Prostate gland (tissue), 2 donors: ENCODE results near the gene UBE2D4. TPM values are rescaled to one million over a fixed set of nuclear protein-coding genes. Genes with fewer than 3 reads are reported as not detected.
"Not testable (repeated sequence)": the region's sequence is repeated elsewhere in the genome, so short reads cannot be mapped to it uniquely, and the experiment has no call there.

Experiments used
- DNase-seq: peaks from one replicate; pipeline ENCODE4 v3.0.0-alpha.2; 2019; ENCODE audit warnings: low spot score
- H3K27ac ChIP-seq, 2 donors: fragments of 200-600 bp; sonication (generic); 2 replicates each; pipeline ENCODE4 v1.5.1; 2017 to 2019
- H3K27me3 ChIP-seq: fragments of 200-600 bp; sonication (generic); replicated peaks from 2 replicates; pipeline ENCODE4 v1.5.1; 2019; ENCODE audit not compliant: insufficient read depth
- H3K36me3 ChIP-seq, 2 donors: fragments of 200-600 bp; sonication (generic); 1 replicate in 1 of 2; 2 replicates in 1 of 2; pipeline versions ENCODE4 v1.5.1 to v1.8.1; 2017 to 2019
- H3K4me1 ChIP-seq: fragments of 200-600 bp; sonication (generic); replicated peaks from 2 replicates; pipeline ENCODE4 v1.5.1; 2019
- H3K4me3 ChIP-seq, 2 donors: fragments of 200-600 bp; sonication (generic); 2 replicates each; pipeline ENCODE4 v1.5.1; 2017 to 2019
- H3K9me3 ChIP-seq: fragments of 200-600 bp; sonication (generic); 2 replicates; pipeline ENCODE4 v1.5.1; 2017
- POLR2AphosphoS5 ChIP-seq: sonication (generic); formaldehyde crosslinking; IDR thresholded peaks from one replicate; pipeline ENCODE4 v1.6.1; 2017; ENCODE audit warnings: antibody characterized with exemption
- WGBS: methylation state at CpG from one replicate; pipeline ENCODE4 v1.1.5; 2018; 5-methylcytosine and 5-hydroxymethylcytosine counted together
- intact Hi-C: fragments of 100-400 bp; cut with DNase I; formaldehyde crosslinking; loops from one replicate; pipeline ENCODE4 v1.14.2; 2022
- total RNA-seq, 2 donors: library from RNA; depleted of rRNA; stranded (reverse); fragments of >200 nt; gene quantifications; one replicate each; pipeline ENCODE4 v1.1.0, GENCODE V29; 2016

The UBE2D4 gene
- total RNA-seq, 2 donors from 2014 or later: 17.3 to 22.0 TPM

DNA sequence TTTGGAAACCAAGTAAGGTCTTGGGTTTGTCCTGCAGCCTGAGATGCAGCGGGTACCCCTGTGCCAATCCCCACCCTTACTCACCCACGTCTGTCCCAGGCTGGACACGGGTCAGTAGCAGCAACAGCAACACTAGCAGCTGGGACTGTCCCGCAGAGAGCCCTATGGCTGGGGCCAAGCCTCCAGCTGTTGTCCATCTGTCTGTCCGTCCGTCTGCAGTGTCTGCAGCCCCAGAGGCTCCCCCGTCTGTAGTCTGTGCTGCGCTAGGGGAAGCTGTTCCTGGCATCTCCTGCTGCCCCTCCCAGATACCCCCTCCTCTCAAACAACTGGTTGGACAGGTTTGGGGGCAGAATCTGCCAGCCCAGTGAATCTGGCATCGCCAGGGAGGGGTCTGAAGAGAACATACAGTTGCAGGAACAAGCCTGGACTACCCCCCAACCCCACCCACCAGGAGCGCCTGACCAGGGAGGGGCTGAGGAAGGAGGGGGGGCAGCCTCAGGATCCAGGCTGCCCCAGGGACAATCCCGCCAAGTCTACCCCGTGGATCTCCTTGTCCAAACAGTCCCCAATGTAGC lies 63.9 kb downstream of the UBE2D4 start:
- H3K27ac ChIP-seq, H3K9me3 ChIP-seq, H3K4me3 ChIP-seq, intact Hi-C loops, H3K4me1 ChIP-seq, H3K27me3 ChIP-seq, H3K36me3 ChIP-seq: not testable (repeated sequence)
- peak; percentile 33 for TF ChIP-seq POLR2AphosphoS5
- 41% methylated on average over 9 of the region's 12 CpGs for WGBS
- peak; percentile 57 for DNase-seq

DNA sequence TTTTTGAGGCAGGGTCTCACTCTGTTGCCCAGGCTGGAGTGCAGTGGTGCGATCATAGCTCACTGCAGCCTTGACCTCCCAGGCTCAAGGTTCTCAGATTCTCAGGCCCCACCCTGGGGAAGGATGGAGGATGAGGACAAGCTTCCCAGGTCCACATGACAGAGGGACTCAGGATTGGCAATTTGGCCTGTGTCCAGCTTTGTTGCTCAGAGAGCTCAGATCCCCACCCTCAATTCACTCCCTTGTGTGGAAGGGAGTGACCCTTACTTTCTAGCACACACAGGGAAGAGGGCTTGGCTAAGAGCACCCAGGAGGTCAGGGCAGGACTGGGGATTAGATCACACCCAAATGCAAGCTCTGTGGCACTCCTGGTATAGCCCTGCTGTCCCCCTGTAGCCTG lies 64.6 kb downstream of the UBE2D4 start:
- H3K9me3 ChIP-seq, H3K27ac ChIP-seq, H3K27me3 ChIP-seq, H3K4me1 ChIP-seq, intact Hi-C loops, H3K4me3 ChIP-seq, H3K36me3 ChIP-seq, DNase-seq: not testable (repeated sequence)
- WGBS: 64% methylated on average over 1 of the region's 1 CpG

GRCh38 chr7:43992896-43993295 lies 66.7 kb downstream of the UBE2D4 start:
- DNase-seq, H3K9me3 ChIP-seq, H3K4me1 ChIP-seq, H3K27ac ChIP-seq, H3K4me3 ChIP-seq, H3K27me3 ChIP-seq, H3K36me3 ChIP-seq, intact Hi-C loops: not testable (repeated sequence)
- 79% methylated on average over 6 of the region's 7 CpGs for WGBS

DNA sequence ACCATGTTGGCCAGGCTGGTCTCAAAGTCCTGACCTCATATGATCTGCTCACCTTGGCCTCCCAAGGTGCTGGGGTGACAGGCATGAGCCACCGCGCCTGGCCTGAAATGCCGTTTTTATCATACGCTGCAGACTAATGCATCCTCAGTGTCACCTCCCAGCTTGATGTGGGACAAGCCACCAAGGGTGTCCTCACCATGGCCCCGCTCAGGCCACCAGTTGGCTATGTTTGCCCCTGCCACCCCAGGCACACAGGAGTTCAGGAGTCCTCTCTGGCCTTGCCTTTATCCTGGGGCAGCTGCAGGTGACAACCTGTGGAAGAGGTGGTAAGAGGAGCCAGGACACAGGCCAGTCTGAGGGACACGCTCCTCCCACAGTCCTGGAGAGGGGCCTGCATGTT lies 68.4 kb downstream of the UBE2D4 start:
- 100% methylated on average over 4 of the region's 6 CpGs for WGBS
- H3K4me1 ChIP-seq, H3K27me3 ChIP-seq, H3K9me3 ChIP-seq, DNase-seq, intact Hi-C loops, H3K36me3 ChIP-seq, H3K4me3 ChIP-seq, H3K27ac ChIP-seq: not testable (repeated sequence)

- DNase-seq, H3K36me3 ChIP-seq, H3K4me3 ChIP-seq, H3K9me3 ChIP-seq, H3K27ac ChIP-seq, intact Hi-C loops, H3K27me3 ChIP-seq, H3K4me1 ChIP-seq: not testable (repeated sequence)
- WGBS: 94% methylated on average over 3 of the region's 3 CpGs
Observed at GRCh38 chr7:43997532-43997931, 71.3 kb downstream of the UBE2D4 start, which contains the start of gene SPDYE1. TSS of gene SPDYE1 (plus strand) at chr7:43997897. CDS start at chr7:43999950, 2,053 bp downstream.

Other genes starting within 250 kb of the UBE2D4 start
- 10 to 100 TPM; 47.9 to 57.5 TPM for gene COA1, start 196.9 kb upstream of the UBE2D4 start, total RNA-seq
- gene BLVRA, start 167.8 kb upstream of the UBE2D4 start, total RNA-seq: 10 to 100 TPM; 30.2 to 39.7 TPM
- gene MRPS24, start 56.9 kb upstream of the UBE2D4 start, total RNA-seq: 100 to 1,000 TPM in 1 of 2 donors, 10 to 100 TPM in 1; 92.7 to 131 TPM
- gene URGCP, start 19.8 kb upstream of the UBE2D4 start, total RNA-seq: 10 to 100 TPM; 22.2 to 30.8 TPM
- gene SPDYE1, start 71.5 kb downstream of the UBE2D4 start, total RNA-seq: under 1 TPM in 1 of 2 donors, not detected in 1; 0.17 TPM
- gene DBNL, start 118.3 kb downstream of the UBE2D4 start, total RNA-seq: 100 to 1,000 TPM; 118 to 120 TPM
- 1 to 10 TPM in 1 of 2 donors, not detected in 1; 9.7 TPM for gene PGAM2, start 139.1 kb downstream of the UBE2D4 start, total RNA-seq
- gene POLM, start 156.1 kb downstream of the UBE2D4 start, total RNA-seq: 10 to 100 TPM; 63.7 to 80.7 TPM
- 100 to 1,000 TPM in 1 of 2 donors, 10 to 100 TPM in 1; 40.4 to 219 TPM for gene AEBP1, start 177.9 kb downstream of the UBE2D4 start, total RNA-seq
- 10 to 100 TPM; 53.1 to 65.9 TPM for gene POLD2, start 197.1 kb downstream of the UBE2D4 start, total RNA-seq
- gene MYL7, start 214.9 kb downstream of the UBE2D4 start, total RNA-seq: not detected